ENCODE data around the gene KCNJ9. TPM values are rescaled to one million over a fixed set of nuclear protein-coding genes. Genes with fewer than 3 reads are reported as not detected.
A peak's percentile ranks its signal among the peaks of the same experiment; 100 is the strongest.

KCNJ9 gene
- total and polyA plus RNA-seq, 10 of the 15 experiments (the other 5 are each of a cell fraction or from before 2014, with no cell fraction given), result 0.12 TPM; not detected in 9

- no peak for TF ChIP-seq MYB (IDR thresholded peaks at IDR 0.05; ENCODE audit: borderline replicate concordance, low read depth, low read length)
- TF ChIP-seq GABPA (IDR thresholded peaks at IDR 0.05; ENCODE audit: low read depth), result no peak; the same call in 1 of the 2 replicates
- peak; percentile 29; the same call in 1 of the 2 replicates for TF ChIP-seq ZBTB40 (IDR thresholded peaks at IDR 0.05; ENCODE audit: borderline replicate concordance)
- no peak for TF ChIP-seq SIX5 (IDR thresholded peaks at IDR 0.05; ENCODE audit: low read depth, low read length, severe bottlenecking)
These were observed 49.0 kb upstream of the KCNJ9 start (continued) for GRCh38 chr1:160032165-160032820.

GRCh38 chr1:160040476-160040875 lies 40.9 kb upstream of the KCNJ9 start:
- FAIRE-seq, result no peak
- TF ChIP-seq RELB (IDR thresholded peaks at IDR 0.05; ENCODE audit: low read depth) (no peak), SIX5 (IDR thresholded peaks at IDR 0.05; ENCODE audit: low read depth, low read length, severe bottlenecking) (no peak), ZNF592 (IDR thresholded peaks at IDR 0.05) (no peak), MEF2B (IDR thresholded peaks at IDR 0.05; ENCODE audit: partially characterized antibody, poor library complexity, severe bottlenecking) (no peak)

More at GRCh38 chr1:160040476-160040875, 40.9 kb upstream of the KCNJ9 start:
- Histone ChIP-seq H4K20me1 (ENCODE audit: control insufficient read depth, insufficient read depth) (no peaks in the 10 kb centered on the region), H3K27ac (ENCODE audit: control insufficient read depth, insufficient read depth) (no peak overlapping the region), H3K4me2 (ENCODE audit: control insufficient read depth, insufficient read depth) (no peak overlapping the region), H3K9ac (ENCODE audit: control insufficient read depth, insufficient read depth, low read length) (no peak overlapping the region), H3K4me3 (no peak overlapping the region), H3K4me1 (ENCODE audit: control insufficient read depth, insufficient read depth, low read length) (no peaks in the 10 kb centered on the region), H3K36me3 (ENCODE audit: control insufficient read depth in 2 of 2, insufficient read depth in 2 of 2, low read length in 1 of 2) (no peaks in the 10 kb centered on the region), H3K9me3 (replicated peaks; ENCODE audit: control insufficient read depth, insufficient read depth, low read length) (no peaks in the 10 kb centered on the region), H3K79me2 (ENCODE audit: control insufficient read depth, insufficient read depth, low read length) (no peaks in the 10 kb centered on the region), H2AFZ (ENCODE audit: control insufficient read depth, low read depth, low read length) (no peak overlapping the region), H3K27me3 (replicated peaks in 1 of 2; ENCODE audit: control insufficient read depth in 2 of 2, insufficient read depth in 2 of 2, low read length in 1 of 2) (no peaks in the 10 kb centered on the region)
- 33% methylated on average over 1 of the region's 1 CpG for WGBS (ENCODE audit: insufficient coverage, insufficient replicate concordance, low lambda C conversion rate, missing lambda C conversion rate)
- ChIA-PET SMC1A (ENCODE audit: uncharacterized antibody, unreplicated experiment) (interaction anchor here (0.8 to 1.2 kb wide), 2 partner anchors 31 to 38 kb away, joined by 3 to 5 read pairs; no protein-coding TSS in a partner anchor), CTCF (interaction anchor here (49.8 kb wide), 1 partner anchor 44 kb away, joined by 1035 read pairs; the partner anchor contains the start of genes IGSF8, KCNJ10 and KCNJ9), RAD21 (ENCODE audit: unreplicated experiment) (interaction anchor here (0.5 kb wide), 1 partner anchor 34 kb away, joined by 3 read pairs; no protein-coding TSS in a partner anchor), POLR2A (no interaction called here)
- no peak for DNase-seq (ENCODE audit: low read depth, low spot score)
- no TSS peak for BruUV-seq (replicated peaks)
- ATAC-seq, result no peak
- in situ Hi-C loops (cut with MboI) (no loop called here), intact Hi-C loops (cut with micrococcal nuclease; ENCODE audit: unreplicated experiment) (no loop called here)
